Stimulated activated naive CD8-positive, alpha-beta T cell treated with anti-CD3 and anti-CD28 coated beads, Interleukin-15, Interleukin-2, amounts not matched to agents 100 U/mL and 50 U/mL, for 24 hours (primary cell): Measurements from ENCODE around the gene CDC14A.
"Not testable (repeated sequence)": the region's sequence is repeated elsewhere in the genome, so short reads cannot be mapped to it uniquely, and the experiment has no call there.

ENCODE experiments used
- ATAC-seq: fragments of 150-1000 bp; cut with Tn5 transposase; one replicate; pipeline ENCODE4 v1.10.0; 2021
- DNase-seq: peaks from one replicate; pipeline ENCODE4 v3.0.0; 2021

CDC14A gene, protein sequence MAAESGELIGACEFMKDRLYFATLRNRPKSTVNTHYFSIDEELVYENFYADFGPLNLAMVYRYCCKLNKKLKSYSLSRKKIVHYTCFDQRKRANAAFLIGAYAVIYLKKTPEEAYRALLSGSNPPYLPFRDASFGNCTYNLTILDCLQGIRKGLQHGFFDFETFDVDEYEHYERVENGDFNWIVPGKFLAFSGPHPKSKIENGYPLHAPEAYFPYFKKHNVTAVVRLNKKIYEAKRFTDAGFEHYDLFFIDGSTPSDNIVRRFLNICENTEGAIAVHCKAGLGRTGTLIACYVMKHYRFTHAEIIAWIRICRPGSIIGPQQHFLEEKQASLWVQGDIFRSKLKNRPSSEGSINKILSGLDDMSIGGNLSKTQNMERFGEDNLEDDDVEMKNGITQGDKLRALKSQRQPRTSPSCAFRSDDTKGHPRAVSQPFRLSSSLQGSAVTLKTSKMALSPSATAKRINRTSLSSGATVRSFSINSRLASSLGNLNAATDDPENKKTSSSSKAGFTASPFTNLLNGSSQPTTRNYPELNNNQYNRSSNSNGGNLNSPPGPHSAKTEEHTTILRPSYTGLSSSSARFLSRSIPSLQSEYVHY

DNA sequence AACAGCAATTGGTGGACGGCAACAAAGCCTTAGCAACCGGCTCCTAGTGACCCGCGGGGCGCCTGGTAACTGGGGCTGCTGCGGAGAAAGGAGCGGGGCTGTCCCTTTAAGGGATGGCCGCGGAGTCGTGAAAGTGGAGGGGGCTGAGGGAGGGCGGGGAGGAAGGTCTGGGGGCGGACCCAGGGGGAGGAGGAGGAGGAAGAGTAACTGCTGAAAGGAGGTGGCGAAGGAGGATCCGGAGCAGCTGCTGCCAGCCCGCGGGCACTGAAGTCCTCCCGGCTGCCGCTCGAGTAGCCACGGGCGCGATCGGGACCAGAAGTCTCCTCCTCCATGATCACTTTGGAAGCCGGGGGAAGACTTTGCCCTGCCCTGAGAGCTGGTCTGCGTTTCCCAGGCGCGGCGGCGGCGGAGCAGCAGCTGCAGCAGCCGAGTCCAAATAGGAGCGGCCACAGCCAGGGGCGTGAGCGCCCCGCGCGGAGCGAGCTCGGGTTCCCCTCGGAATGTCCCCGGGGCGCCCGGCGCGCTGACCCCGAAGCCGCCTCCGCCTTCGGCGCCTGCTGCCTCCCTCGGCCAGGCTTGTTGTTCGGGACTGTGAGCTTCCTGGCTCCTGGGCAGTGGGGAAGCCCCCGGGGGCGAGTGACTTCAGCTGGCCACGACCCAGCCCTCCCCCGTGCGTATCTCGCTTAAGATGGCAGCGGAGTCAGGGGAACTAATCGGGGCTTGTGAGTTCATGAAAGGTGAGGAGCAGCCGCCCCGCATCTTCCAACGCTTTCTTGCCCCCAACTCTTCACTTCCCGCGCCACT lies at the start of gene CDC14A:
Gene CDC14A (plus strand): TSS at position 240 of the 804 bp plus-strand sequence. CDS start 449 bp downstream, at position 689.
- ATAC-seq (peak; percentile 77), DNase-seq (peak; percentile 88)

DNA sequence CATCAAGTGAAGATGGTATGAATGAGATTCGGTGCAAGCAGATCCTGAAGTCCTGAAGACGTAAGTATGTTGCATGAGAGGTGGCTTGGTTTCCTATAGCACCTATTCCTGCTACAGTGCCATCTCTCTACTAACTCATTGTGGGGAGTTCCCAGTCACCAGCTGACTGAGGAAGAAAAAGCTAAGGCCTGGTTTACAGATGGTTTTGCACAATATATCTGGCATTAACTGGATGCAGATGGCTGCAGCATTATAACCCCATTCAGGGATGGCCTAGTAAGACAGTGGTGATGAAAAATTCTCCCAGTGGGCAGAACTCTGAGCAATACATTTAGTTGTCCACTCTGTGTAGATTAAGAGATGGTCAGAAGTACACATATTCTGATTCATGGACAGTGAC lies 49.6 kb upstream of the CDC14A start:
- no peak for DNase-seq
- no peak for ATAC-seq

- ATAC-seq = no peak
- no peak for DNase-seq
Measured at GRCh38 chr1:100304227-100304626, 48.1 kb upstream of the CDC14A start.

GRCh38 chr1:100304921-100305320 lies 47.4 kb upstream of the CDC14A start:
- no peak for DNase-seq
- no peak for ATAC-seq

GRCh38 chr1:100305954-100306353 lies 46.4 kb upstream of the CDC14A start:
- ATAC-seq (no peak), DNase-seq (no peak)

GRCh38 chr1:100306735-100307313 lies 45.5 kb upstream of the CDC14A start:
- no peak for ATAC-seq
- DNase-seq = no peak

DNA sequence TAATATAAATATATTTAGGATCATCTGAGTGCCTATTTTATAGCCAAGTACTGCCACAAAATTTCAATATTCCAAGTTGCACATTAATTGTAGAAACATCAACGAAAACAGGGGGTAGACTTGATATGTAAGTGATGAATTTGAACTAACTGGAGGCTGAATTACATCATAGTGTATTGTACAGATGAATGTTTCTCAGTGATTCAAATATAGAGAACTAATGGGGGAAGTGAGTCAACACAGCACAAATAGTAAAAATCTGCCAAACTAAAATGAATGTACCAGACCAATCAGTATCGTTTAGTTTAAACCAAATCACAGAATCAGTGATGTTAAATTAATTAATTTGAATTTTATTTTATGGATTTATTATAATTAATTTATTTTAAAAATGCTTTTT lies 43.5 kb upstream of the CDC14A start:
- DNase-seq (no peak), ATAC-seq (no peak)

GRCh38 chr1:100309863-100310262 lies 42.4 kb upstream of the CDC14A start:
- ATAC-seq (no peak), DNase-seq (no peak)

DNA sequence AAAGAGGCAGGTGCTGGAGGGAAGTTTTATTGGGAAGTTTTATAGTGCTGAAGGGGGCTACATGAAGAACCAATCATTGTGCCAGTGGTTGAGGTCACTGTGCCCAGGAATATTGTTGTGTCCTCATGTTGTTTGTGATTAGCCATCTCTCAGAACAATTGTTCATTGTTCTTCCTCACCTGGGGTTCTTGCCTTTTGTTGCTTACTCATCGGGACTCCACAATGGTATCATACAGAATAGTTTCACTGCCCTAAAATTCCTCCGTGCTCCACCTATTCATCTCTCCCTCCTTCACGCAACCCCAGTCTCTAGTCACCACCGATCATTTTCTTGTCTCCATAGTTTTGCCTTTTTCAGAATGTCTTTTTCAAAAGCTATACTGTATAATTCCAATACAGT lies 38.9 kb upstream of the CDC14A start:
- ATAC-seq = no peak
- no peak for DNase-seq

GRCh38 chr1:100316622-100317021 lies 35.7 kb upstream of the CDC14A start:
- DNase-seq = no peak
- no peak for ATAC-seq

DNA sequence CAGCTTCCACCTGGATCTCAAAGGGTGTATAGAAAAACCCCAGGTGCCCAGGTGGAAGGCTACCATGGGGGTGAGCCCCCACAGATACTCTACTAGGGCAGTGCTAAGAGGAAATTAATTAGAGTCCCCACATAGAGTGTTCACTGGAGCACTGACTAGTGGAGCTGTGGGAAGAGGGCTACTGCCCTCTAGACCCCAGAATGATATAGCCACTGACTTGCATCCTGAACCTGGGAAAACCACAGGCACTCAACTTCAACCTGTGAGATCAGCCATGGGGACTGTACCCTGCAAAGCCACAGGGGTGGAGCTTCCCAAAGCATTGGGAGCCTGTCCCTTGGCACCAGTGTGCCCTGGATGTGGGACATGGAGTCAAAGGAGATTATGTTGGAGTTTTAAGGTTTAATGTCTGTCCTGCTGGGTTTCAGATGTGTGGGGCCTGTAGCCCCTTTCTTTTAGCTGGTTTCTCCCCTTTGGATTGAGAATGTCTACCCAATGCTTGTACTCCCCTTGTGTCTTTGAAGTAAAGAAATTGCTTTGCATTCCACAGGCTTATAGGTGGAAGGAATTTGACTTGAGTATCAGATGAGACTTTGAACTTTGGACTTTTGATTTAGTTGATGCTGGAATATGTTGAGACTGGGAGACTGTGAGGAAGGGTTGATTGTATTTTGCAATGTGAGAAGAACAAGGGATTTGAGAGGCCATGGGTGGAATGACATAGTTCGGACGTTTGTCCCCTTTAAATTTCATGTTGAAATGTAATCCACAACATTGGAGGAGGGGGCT lies 31.8 kb upstream of the CDC14A start:
- DNase-seq = no peak
- ATAC-seq = no peak

- DNase-seq = no peak
- ATAC-seq = no peak
Measured at GRCh38 chr1:100321100-100321493, 31.2 kb upstream of the CDC14A start.

DNA sequence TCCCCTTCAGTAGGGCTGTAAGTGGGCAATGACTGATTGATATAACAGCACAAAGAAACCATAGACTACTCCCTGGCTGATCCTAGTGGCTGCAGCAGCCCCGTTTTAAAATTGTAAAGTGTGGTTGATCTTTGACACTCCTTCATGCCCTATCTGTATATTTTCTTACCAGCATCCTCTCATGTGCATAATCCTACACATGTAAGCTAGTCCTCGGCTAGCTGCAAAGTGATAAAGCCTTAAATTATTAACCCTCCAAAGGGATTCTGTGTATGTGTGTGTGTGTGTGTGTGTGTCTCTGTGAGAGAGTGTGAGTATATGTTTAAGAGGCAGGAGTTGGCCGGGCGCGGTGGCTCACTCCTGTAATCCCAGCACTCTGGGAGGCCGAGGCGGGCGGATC lies 30.8 kb upstream of the CDC14A start:
- ATAC-seq = no peak

GRCh38 chr1:100322436-100323211 lies 29.7 kb upstream of the CDC14A start:
- DNase-seq = no peak
- ATAC-seq = peak; percentile 68

More for the DNA sequence above, 30.8 kb upstream of the CDC14A start:
- no peak for DNase-seq

DNA sequence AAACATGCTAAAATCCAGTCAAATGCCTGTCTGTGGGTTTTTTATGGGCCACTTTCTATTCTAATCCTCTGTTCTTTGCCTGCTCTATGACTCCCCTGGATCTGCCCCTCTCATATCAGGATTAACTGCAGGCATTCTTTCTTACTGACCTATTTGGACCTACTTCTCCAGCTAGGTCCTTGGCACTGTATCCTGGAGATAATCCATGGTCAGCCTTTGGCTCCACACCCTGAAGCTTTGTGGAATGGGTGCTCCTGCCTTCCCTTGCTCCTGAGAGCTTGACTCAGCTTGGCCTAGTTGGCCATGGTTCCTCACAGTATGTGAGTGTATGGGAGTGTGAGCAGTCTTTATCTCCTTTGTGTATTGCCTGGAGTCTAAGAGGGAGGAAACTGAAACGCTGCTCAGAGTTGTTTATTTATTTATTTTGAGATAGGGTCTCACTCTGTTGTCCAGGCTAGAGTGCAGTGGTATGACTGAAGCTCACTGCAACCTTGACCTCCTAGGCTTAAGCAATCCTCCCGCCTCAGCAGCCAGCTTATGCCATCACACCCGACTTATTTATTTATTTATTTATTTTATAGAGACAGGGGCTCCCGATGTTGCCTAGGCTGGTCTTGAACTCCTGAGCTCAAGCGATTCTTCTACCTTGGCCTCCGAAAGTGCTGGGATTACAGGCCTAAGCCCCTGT lies 28.7 kb upstream of the CDC14A start:
- DNase-seq (no peak), ATAC-seq (no peak)

- no peak for DNase-seq
- ATAC-seq = no peak
Measured at GRCh38 chr1:100325415-100326324, 26.6 kb upstream of the CDC14A start.

DNA sequence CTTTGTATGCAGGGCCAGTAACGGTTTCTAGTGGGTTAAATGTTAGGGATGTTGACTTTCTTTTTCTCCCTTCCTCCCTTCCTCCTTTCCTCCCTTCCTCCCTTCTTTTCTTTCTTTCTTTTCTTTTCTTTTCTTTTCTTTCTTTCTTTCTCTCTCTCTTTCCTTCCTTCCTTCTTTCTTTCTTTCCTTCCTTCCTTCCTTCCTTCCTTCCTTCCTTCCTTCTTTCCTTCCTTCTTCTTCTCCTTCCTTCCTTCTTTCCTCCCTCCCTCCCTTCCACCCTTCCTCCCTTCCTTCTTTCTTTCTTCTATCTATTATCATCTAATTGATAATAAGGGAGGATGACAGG lies 26.0 kb upstream of the CDC14A start:
- DNase-seq, ATAC-seq: not testable (repeated sequence)

GRCh38 chr1:100328133-100328532 lies 24.2 kb upstream of the CDC14A start:
- DNase-seq (no peak), ATAC-seq (no peak)

DNA sequence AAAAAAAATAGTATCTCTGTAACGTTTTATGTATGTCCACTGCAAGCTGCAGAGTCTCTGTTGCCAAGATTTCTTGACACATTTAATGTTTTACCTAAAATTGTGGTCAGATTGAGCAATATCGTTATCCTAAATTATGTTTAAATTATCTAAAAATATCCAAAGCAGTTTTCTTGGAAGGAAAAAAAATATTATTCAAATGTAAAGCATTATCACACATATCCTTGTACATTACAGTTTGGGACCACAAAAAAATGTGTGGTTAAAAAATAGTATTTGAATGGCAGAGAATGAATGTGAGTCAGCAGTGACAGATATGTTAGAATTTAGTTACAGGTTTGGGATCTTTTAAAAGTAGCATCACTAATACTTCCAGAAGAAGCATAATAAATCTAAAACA lies 21.2 kb upstream of the CDC14A start:
- not testable (repeated sequence) for ATAC-seq, DNase-seq
